HepG2 (cell line): ENCODE measurements around the gene MAP2K1. TPM values are rescaled to one million over a fixed set of nuclear protein-coding genes. Genes with fewer than 3 reads are reported as not detected.
A peak's percentile ranks its signal among the peaks of the same experiment; 100 is the strongest.

Experiments
- ATAC-seq: fragments of 200-7000 bp; cut with Tn5 transposase; 3 replicates; pipeline ENCODE4 v1.9.1; 2020; ENCODE audit warnings: mild to moderate bottlenecking, moderate library complexity
- BruUV-seq: library from RNA; stranded (reverse); fragments of 400-500 nt; replicated peaks from 2 replicates; lab custom pipeline; 2021; lab: Mats Ljungman, UMichigan
- CTCF ChIA-PET: fragments of 300-600 bp; formaldehyde crosslinking; extraction: SDS; loops from one replicate; lab custom pipeline; 2021; ENCODE audit warnings: low total read pairs, inconsistent platforms, low intra/inter-chr PET ratio; lab: Yijun Ruan, JAX
- POLR2A ChIA-PET: fragments of 350-600 bp; sonication (Branson Sonifier 250); formaldehyde crosslinking; loops from one replicate; lab custom pipeline; 2020; ENCODE audit warnings: antibody characterized with exemption, inconsistent platforms; lab: Yijun Ruan, JAX
- DNase-seq: peaks from one replicate; pipeline ENCODE4 v3.0.0-alpha.2; 2015; ENCODE audit warnings: low spot score
- FAIRE-seq: peaks from 3 replicates; lab custom pipeline; 2011; peaks lifted over from hg19 to GRCh38; lab: Jason Lieb, UNC
- H2AFZ ChIP-seq: one replicate; pipeline ENCODE4 v1.6.1; 2011; ENCODE audit warnings: low read length, inconsistent platforms
- H3K27ac ChIP-seq: fragments of 300-600 bp; 3 replicates; pipeline ENCODE4 v1.8.0; 2011; ENCODE audit warnings: mixed run types, mild to moderate bottlenecking, mixed read lengths, low read length, inconsistent platforms; ENCODE audit not compliant: insufficient read depth; ENCODE audit errors: extremely low read length
- H3K27me3 ChIP-seq, 2 experiments: fragments of 200-600 bp in 1 of 2; 2 replicates in 1 of 2; 3 replicates in 1 of 2; pipeline versions ENCODE4 v1.6.0 to v1.8.0; 2011; ENCODE audit warnings: low read length in 2 of 2, mild to moderate bottlenecking in 2 of 2, moderate library complexity in 2 of 2, inconsistent platforms in 1 of 2; ENCODE audit not compliant: insufficient read depth in 2 of 2, control insufficient read depth in 1 of 2
- H3K36me3 ChIP-seq, 2 experiments: fragments of 200-600 bp in 1 of 2; replicated peaks in 1 of 2; 2 replicates in 1 of 2; 3 replicates in 1 of 2; pipeline versions ENCODE4 v1.5.1 to v1.8.0; 2011; ENCODE audit warnings: low read length in 2 of 2, inconsistent platforms in 1 of 2; ENCODE audit not compliant: insufficient read depth in 2 of 2, control insufficient read depth in 1 of 2
- H3K4me1 ChIP-seq: 2 replicates; pipeline ENCODE4 v1.5.1; 2012; ENCODE audit warnings: low read length, inconsistent platforms; ENCODE audit not compliant: insufficient read depth
- H3K4me2 ChIP-seq: 2 replicates; pipeline ENCODE4 v1.6.0; 2011; ENCODE audit warnings: low read depth, low read length, inconsistent platforms
- H3K4me3 ChIP-seq, 3 experiments: fragments of 200-600 bp in 1 of 3; sonication (generic), shearing (Covaris generic) in 1 of 3; replicated peaks in 1 of 3; 2 replicates each; pipeline ENCODE4 v1.5.1; 2011 to 2016; ENCODE audit warnings: low read length in 3 of 3, inconsistent platforms in 2 of 3, low read depth in 2 of 3, mild to moderate bottlenecking in 2 of 3, control low read depth in 1 of 3, mixed read lengths in 1 of 3; ENCODE audit not compliant: insufficient read depth in 1 of 3
- H3K79me2 ChIP-seq: one replicate; pipeline ENCODE4 v1.6.1; 2011; ENCODE audit warnings: low read length, inconsistent platforms; ENCODE audit not compliant: insufficient read depth
- H3K9ac ChIP-seq: 2 replicates; pipeline ENCODE4 v1.6.0; 2011; ENCODE audit warnings: mild to moderate bottlenecking, low read depth, low read length, inconsistent platforms; ENCODE audit not compliant: insufficient read depth
- H3K9me3 ChIP-seq: 2 replicates; pipeline ENCODE4 v1.5.1; 2012; ENCODE audit warnings: mild to moderate bottlenecking, low read length
- H4K20me1 ChIP-seq: 2 replicates; pipeline ENCODE4 v1.6.0; 2011; ENCODE audit warnings: inconsistent platforms, mild to moderate bottlenecking, low read length, moderate library complexity; ENCODE audit not compliant: insufficient read depth
- FOXK2 ChIP-seq: fragments of 450-650 bp; IDR thresholded peaks from 2 replicates; pipeline ENCODE4 v1.6.1; 2016
- JUND ChIP-seq: sonication (generic); formaldehyde crosslinking; IDR thresholded peaks from 2 replicates; pipeline ENCODE4 v1.8.0; 2022; ENCODE audit warnings: mild to moderate bottlenecking, missing genetic modification reagents
- KDM5A ChIP-seq: fragments of 200-600 bp; sonication (generic); IDR thresholded peaks from 2 replicates; pipeline ENCODE4 v1.7.0; 2018; ENCODE audit warnings: antibody characterized with exemption, mild to moderate bottlenecking, low read length, borderline replicate concordance
- REST ChIP-seq, 2 experiments: IDR thresholded peaks; 2 replicates each; pipeline ENCODE4 v1.6.1; 2011 to 2012; ENCODE audit warnings: low read length in 2 of 2, borderline replicate concordance in 1 of 2, low read depth in 1 of 2, mild to moderate bottlenecking in 1 of 2, moderate library complexity in 1 of 2
- SMAD9 ChIP-seq: sonication (generic); formaldehyde crosslinking; IDR thresholded peaks from 2 replicates; pipeline ENCODE4 v1.5.1; 2020; ENCODE audit warnings: mild to moderate bottlenecking, missing genetic modification reagents
- ZBTB49 ChIP-seq: sonication (generic); formaldehyde crosslinking; IDR thresholded peaks from 2 replicates; pipeline ENCODE4 v1.4.0; 2020; ENCODE audit warnings: missing genetic modification reagents, borderline replicate concordance
- ZFAT ChIP-seq: sonication (generic); formaldehyde crosslinking; conservative IDR thresholded peaks from 2 replicates; pipeline ENCODE4 v1.8.1; 2023; ENCODE audit warnings: missing genetic modification reagents, inconsistent platforms
- ZNF160 ChIP-seq: sonication (generic); formaldehyde crosslinking; IDR thresholded peaks from 2 replicates; pipeline ENCODE4 v1.8.0; 2022; ENCODE audit warnings: mild to moderate bottlenecking, inconsistent platforms, missing genetic modification reagents
- ZNF605 ChIP-seq: sonication (generic); formaldehyde crosslinking; IDR thresholded peaks from 2 replicates; pipeline ENCODE4 v1.8.0; 2022; ENCODE audit warnings: mild to moderate bottlenecking, missing genetic modification reagents
- ZNF703 ChIP-seq: sonication (generic); formaldehyde crosslinking; IDR thresholded peaks from 2 replicates; pipeline ENCODE4 v1.5.1; 2020; ENCODE audit warnings: missing genetic modification reagents, mild to moderate bottlenecking, moderate library complexity, borderline replicate concordance
- ZSCAN21 ChIP-seq: sonication (generic); formaldehyde crosslinking; IDR thresholded peaks from 2 replicates; pipeline ENCODE4 v1.8.0; 2022; ENCODE audit warnings: mild to moderate bottlenecking, missing genetic modification reagents, moderate library complexity, borderline replicate concordance
- ZZZ3 ChIP-seq: sonication (generic); formaldehyde crosslinking; IDR thresholded peaks from 2 replicates; pipeline ENCODE4 v1.4.0; 2020; ENCODE audit warnings: missing genetic modification reagents, mild to moderate bottlenecking, borderline replicate concordance
- WGBS: methylation state at CpG from one replicate; pipeline ENCODE4 v1.1.6; 2017; ENCODE audit warnings: low lambda C conversion rate; 5-methylcytosine and 5-hydroxymethylcytosine counted together
- in situ Hi-C: cut with HindIII; loops from 2 replicates; pipeline ENCODE4 v1.10.0; 2017; ENCODE audit warnings: low pct_unique_long_range_greater_than_20kb; ENCODE audit not compliant: extremely low pct_ligation_motif_present
- intact Hi-C: fragments of 100-400 bp; cut with micrococcal nuclease; formaldehyde crosslinking; loops from one replicate; pipeline ENCODE4 v1.10.0; 2022; ENCODE audit not compliant: unreplicated experiment
- polyA plus RNA-seq, 8 experiments: library from polyadenylated mRNA; depleted of rRNA in 3 of 8; stranded (reverse) in 7 of 8; unstranded in 1 of 8; fragments of >200 nt; fragmentation: Illumina TruSeq in 4 of 8; extraction: Trizol in 4 of 8; gene quantifications; 2 replicates each; pipeline versions ENCODE4 v1.2.1 to v1.2.3, GENCODE V29; 2011 to 2016; ENCODE audit warnings: low read depth in 4 of 8, missing spikeins in 1 of 8, mixed read lengths in 1 of 8; ENCODE audit not compliant: insufficient read depth in 1 of 8
- total RNA-seq, 5 experiments: library from RNA; depleted of rRNA; stranded (reverse); fragments of >200 nt; fragmentation: Illumina TruSeq; extraction: Trizol; gene quantifications; 2 replicates each; pipeline ENCODE4 v1.2.3, GENCODE V29; 2016; ENCODE audit warnings: low read depth in 1 of 5

Gene MAP2K1
- total and polyA plus RNA-seq, 2 of the 13 experiments (the other 11 are each of a cell fraction or from before 2014, with no cell fraction given) = 24.1 to 49.2 TPM

- TF ChIP-seq KDM5A (no peak), ZNF605 (CRISPR knock-in tag) (no peak), ZSCAN21 (CRISPR knock-in tag) (no peak), ZZZ3 (CRISPR knock-in tag) (no peak), ZFAT (CRISPR knock-in tag) (no peak), SMAD9 (CRISPR knock-in tag) (no peak), ZNF160 (CRISPR knock-in tag) (no peak), FOXK2 (0 out of 2 replicates have a peak, but pooled peaks have one; percentile 21), REST (IDR thresholded peaks at IDR 0.05; ENCODE audit: borderline replicate concordance in 1 of 2, low read depth in 1 of 2, low read length in 2 of 2) (no peak)
Observed at GRCh38 chr15:66452971-66453580, 66.4 kb downstream of the MAP2K1 start (continued).

DNA sequence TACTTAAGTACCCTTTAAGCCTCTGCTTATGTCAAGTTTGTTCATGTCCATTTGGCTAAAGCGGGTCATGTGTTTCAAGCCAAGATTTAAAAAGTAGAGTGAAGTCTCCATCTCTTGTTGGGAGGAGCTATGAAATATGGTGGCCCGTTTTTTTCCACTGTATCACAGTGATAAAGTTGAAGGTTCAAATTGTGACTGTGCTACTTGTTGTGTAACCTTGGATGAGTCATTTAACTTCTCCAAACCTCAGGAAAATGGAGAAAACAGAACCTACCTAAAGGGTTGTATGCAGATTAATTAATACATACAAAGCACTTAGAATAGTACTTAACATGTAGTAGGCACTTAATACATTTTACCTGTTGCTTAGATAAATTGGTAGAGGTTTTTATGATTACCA lies 67.4 kb downstream of the MAP2K1 start:
- Histone ChIP-seq H3K4me1 (peaks cover 27% of the 10 kb centered on the region), H3K36me3 (peaks cover 2 to 17% of the 10 kb centered on the region in 2 experiments; a peak in 2 of 5 replicates), H3K4me3 (no peak overlapping the region), H3K27ac (peak overlapping the region; percentile 80), H3K27me3 (no peaks in the 10 kb centered on the region), H3K9me3 (no peaks in the 10 kb centered on the region), H3K4me2 (peak overlapping the region; percentile 6; the same call in 1 of the 2 replicates), H3K9ac (no peak overlapping the region), H2AFZ (no peak overlapping the region), H3K79me2 (no peaks in the 10 kb centered on the region), H4K20me1 (no peaks in the 10 kb centered on the region)
- DNase-seq (peak; percentile 27), ATAC-seq (no peak), FAIRE-seq (no peak)
- no TSS peak for BruUV-seq
- in situ Hi-C loops (no loop called here), intact Hi-C loops (no loop called here)
- CTCF ChIA-PET = no interaction called here
- WGBS = 81% methylated on average over 2 of the region's 2 CpGs
- POLR2A ChIA-PET = no interaction called here
- no peak for TF ChIP-seq ZNF703 (CRISPR knock-in tag)
- TF ChIP-seq JUND (CRISPR knock-in tag) = 0 out of 2 replicates have a peak, but pooled peaks have one; percentile 12
- no peak for TF ChIP-seq ZBTB49 (CRISPR knock-in tag)
